NCI-H345 treated with DMSO at 0.1 percent for 48 hours (cell line): ENCODE results near the gene GTF2IRD1.
"Not testable (repeated sequence)": the region's sequence is repeated elsewhere in the genome, so short reads cannot be mapped to it uniquely, and the experiment has no call there.

Experiments
- DNase-seq: peaks from one replicate; lab custom pipeline; 2025; ENCODE audit not compliant: unreplicated experiment; lab: John Stamatoyannopoulos, UW

Gene GTF2IRD1

GRCh38 chr7:74429153-74429747, 24.5 kb upstream of the GTF2IRD1 start:
- no peak for DNase-seq

- DNase-seq = not testable (repeated sequence)
Observed at GRCh38 chr7:74430409-74430808, 23.3 kb upstream of the GTF2IRD1 start.

- no peak for DNase-seq
Observed at GRCh38 chr7:74430961-74431466, 22.7 kb upstream of the GTF2IRD1 start.

- DNase-seq = not testable (repeated sequence)
Observed at GRCh38 chr7:74437291-74437571, 16.5 kb upstream of the GTF2IRD1 start.

GRCh38 chr7:74438327-74438726, 15.4 kb upstream of the GTF2IRD1 start:
- no peak for DNase-seq

- DNase-seq = no peak
Observed at GRCh38 chr7:74439541-74439940, 14.2 kb upstream of the GTF2IRD1 start.

GRCh38 chr7:74440143-74440542, 13.6 kb upstream of the GTF2IRD1 start:
- DNase-seq = not testable (repeated sequence)

GRCh38 chr7:74441801-74442200, 11.9 kb upstream of the GTF2IRD1 start:
- DNase-seq = no peak

- no peak for DNase-seq
Observed at GRCh38 chr7:74443543-74444247, 10.0 kb upstream of the GTF2IRD1 start.

GRCh38 chr7:74449144-74449543, 4.6 kb upstream of the GTF2IRD1 start:
- no peak for DNase-seq

- no peak for DNase-seq
Observed at GRCh38 chr7:74449809-74450397, 3.8 kb upstream of the GTF2IRD1 start.

- DNase-seq = no peak
Observed at GRCh38 chr7:74452748-74453321, 871 bp upstream of the GTF2IRD1 start.

- DNase-seq = no peak
Observed at GRCh38 chr7:74454021-74454924, 567 bp downstream of the GTF2IRD1 start.

GRCh38 chr7:74454925-74455288, 1.2 kb downstream of the GTF2IRD1 start:
- DNase-seq = no peak

- DNase-seq = no peak
Observed at GRCh38 chr7:74455291-74455804, 1.6 kb downstream of the GTF2IRD1 start.

GRCh38 chr7:74455928-74456327, 2.2 kb downstream of the GTF2IRD1 start:
- no peak for DNase-seq

GRCh38 chr7:74457007-74457406, 3.3 kb downstream of the GTF2IRD1 start:
- no peak for DNase-seq

GRCh38 chr7:74461970-74462706, 8.4 kb downstream of the GTF2IRD1 start:
- DNase-seq = no peak

GRCh38 chr7:74462707-74463100, 9.0 kb downstream of the GTF2IRD1 start:
- DNase-seq = no peak
